ENCODE data around the gene MRS2.

DNA sequence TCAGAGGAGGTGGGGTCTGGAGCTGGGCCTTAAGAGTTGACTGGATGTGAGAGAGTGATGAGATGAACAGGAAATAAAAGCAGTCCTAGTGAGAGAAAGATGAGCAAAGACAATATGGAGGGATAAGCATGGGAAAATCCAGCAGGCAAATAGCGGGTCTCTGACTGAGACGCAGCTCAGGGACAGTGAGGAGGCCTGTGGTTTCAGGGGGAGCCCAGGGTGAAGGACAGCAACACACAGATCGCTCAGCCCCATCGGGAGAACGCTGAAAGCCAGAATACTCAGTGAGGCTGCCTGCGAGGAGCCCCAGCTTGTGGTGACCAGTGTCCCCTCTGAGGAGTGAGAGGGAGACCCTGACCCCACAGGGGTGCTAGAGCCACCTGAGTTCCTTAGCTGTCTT is 28.1 kb upstream of the MRS2 start:
- no peak for TF ChIP-seq RAD21 (conservative IDR thresholded peaks at IDR 0.05 in 1 of 2, IDR thresholded peaks at IDR 0.05 in 1 of 2)
- TF ChIP-seq, protein P1, sequence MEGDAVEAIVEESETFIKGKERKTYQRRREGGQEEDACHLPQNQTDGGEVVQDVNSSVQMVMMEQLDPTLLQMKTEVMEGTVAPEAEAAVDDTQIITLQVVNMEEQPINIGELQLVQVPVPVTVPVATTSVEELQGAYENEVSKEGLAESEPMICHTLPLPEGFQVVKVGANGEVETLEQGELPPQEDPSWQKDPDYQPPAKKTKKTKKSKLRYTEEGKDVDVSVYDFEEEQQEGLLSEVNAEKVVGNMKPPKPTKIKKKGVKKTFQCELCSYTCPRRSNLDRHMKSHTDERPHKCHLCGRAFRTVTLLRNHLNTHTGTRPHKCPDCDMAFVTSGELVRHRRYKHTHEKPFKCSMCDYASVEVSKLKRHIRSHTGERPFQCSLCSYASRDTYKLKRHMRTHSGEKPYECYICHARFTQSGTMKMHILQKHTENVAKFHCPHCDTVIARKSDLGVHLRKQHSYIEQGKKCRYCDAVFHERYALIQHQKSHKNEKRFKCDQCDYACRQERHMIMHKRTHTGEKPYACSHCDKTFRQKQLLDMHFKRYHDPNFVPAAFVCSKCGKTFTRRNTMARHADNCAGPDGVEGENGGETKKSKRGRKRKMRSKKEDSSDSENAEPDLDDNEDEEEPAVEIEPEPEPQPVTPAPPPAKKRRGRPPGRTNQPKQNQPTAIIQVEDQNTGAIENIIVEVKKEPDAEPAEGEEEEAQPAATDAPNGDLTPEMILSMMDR (IDR thresholded peaks at IDR 0.05) = no peak

All from A549 (cell line).